ENCODE data around the gene RAPGEF6. TPM values are rescaled to one million over a fixed set of nuclear protein-coding genes. Genes with fewer than 3 reads are reported as not detected.
A peak's percentile ranks its signal among the peaks of the same experiment; 100 is the strongest.
"Not testable (repeated sequence)": the region's sequence is repeated elsewhere in the genome, so short reads cannot be mapped to it uniquely, and the experiment has no call there.

The RAPGEF6 gene
- total and polyA plus RNA-seq, 12 donors, result 1.5 to 16.3 (median 10.9) TPM

DNA sequence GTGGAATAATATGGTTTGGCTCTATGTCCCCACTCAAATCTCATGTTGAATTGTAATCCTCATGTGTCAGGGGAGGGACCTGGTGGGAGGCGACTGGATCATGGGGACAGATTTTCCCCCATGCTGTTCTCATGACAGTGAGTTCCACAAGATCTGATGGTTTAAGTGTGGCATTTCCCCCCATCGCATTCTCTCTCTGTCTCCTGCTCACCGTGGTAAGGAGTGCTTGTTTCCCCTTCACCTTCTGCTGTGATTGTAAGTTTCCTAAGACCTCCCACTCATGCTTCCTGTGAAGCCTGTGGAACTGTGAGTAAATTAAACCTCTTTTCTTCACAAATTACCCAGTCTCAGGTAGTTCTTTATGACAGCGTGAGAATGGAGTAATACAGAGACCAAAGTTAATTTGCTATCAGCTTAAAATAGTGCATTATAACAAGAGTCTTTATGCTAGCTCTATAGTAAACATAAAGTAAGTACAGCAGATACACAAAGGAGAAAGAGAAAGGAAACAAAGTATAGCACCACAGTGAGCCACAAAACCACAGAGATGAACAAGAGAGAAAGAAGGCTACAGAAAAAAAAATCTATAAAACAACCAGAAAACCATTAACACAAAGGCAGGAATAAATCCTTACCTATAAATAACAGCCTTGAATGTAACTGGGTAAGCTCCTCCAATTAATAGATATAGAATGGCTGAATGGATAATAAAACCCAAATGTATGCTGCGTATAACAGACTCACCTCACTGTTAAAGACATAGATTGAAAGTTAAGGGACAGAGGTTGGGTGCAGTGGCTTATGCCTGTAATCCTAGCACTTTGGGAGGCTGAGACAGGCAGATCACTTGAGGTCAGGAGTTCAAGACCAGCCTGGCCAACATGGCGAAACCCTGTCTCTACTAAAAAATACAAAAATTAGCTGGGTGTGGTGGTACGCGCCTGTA lies 39.7 kb downstream of the RAPGEF6 start:
- TF ChIP-seq, protein P1, sequence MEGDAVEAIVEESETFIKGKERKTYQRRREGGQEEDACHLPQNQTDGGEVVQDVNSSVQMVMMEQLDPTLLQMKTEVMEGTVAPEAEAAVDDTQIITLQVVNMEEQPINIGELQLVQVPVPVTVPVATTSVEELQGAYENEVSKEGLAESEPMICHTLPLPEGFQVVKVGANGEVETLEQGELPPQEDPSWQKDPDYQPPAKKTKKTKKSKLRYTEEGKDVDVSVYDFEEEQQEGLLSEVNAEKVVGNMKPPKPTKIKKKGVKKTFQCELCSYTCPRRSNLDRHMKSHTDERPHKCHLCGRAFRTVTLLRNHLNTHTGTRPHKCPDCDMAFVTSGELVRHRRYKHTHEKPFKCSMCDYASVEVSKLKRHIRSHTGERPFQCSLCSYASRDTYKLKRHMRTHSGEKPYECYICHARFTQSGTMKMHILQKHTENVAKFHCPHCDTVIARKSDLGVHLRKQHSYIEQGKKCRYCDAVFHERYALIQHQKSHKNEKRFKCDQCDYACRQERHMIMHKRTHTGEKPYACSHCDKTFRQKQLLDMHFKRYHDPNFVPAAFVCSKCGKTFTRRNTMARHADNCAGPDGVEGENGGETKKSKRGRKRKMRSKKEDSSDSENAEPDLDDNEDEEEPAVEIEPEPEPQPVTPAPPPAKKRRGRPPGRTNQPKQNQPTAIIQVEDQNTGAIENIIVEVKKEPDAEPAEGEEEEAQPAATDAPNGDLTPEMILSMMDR (IDR thresholded peaks at IDR 0.05), result no peak
- Histone ChIP-seq H3K4me3 (no peak overlapping the region), H3K27ac (peak overlapping the region in 1 of 10 donors; percentile 17), H3K36me3 (peaks cover 0 to 11% (median 0%) of the 10 kb centered on the region in 9 donors), H3K9me3 (no peaks in the 10 kb centered on the region), H3K4me1 (peaks cover 0 to 27% (median 13%) of the 10 kb centered on the region in 9 donors), H3K27me3 (no peaks in the 10 kb centered on the region)
- ATAC-seq, result no peak
- no peak for DNase-seq
- 91 to 92% methylated on average over 8 of the region's 8 CpGs for WGBS, 2 donors
- intact Hi-C loops (cut with DNase I), result loop anchor here in 4 of 10 donors (5.0 to 10.0 kb wide), 3 partner anchors 37 to 469 kb away; partner anchors contain the start of gene IL3 (in 1 of the 4)

DNA sequence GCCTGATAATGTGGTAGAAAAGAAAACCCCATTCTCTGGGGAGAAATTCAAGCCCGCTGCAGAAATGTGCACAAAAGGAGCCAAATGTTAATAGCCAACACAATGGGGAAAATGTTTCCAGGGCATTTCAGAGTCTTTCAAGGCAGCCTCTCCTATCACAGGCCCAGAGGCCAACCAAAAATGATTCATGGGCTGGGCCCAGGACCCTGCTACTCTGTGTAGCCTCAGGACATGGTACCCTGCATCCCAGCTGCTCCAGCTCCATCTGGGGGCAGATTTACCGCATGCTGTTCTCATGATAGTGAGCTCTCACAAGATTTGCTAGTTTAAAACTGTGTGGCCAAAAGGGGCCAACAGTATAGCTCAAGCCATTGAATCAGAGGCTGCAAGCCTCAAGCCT lies 41.1 kb downstream of the RAPGEF6 start:
- DNase-seq (no peak), ATAC-seq (no peak)
- 85 to 88% methylated on average over 2 of the region's 2 CpGs for WGBS, 2 donors
- Histone ChIP-seq H3K27me3 (no peaks in the 10 kb centered on the region), H3K36me3 (peaks cover 0 to 11% (median 0%) of the 10 kb centered on the region in 9 donors), H3K4me1 (peaks cover 0 to 31% (median 20%) of the 10 kb centered on the region in 9 donors), H3K27ac (peak overlapping the region in 1 of 10 donors; percentile 11), H3K9me3 (no peaks in the 10 kb centered on the region), H3K4me3 (no peak overlapping the region)
- TF ChIP-seq, protein P1 (IDR thresholded peaks at IDR 0.05), result no peak
- intact Hi-C loops (cut with DNase I), result loop anchor here in 4 of 10 donors (2.0 to 10.0 kb wide), 4 partner anchors 211 to 471 kb away; partner anchors contain the start of gene IL3 (in 3 of the 4)

DNA sequence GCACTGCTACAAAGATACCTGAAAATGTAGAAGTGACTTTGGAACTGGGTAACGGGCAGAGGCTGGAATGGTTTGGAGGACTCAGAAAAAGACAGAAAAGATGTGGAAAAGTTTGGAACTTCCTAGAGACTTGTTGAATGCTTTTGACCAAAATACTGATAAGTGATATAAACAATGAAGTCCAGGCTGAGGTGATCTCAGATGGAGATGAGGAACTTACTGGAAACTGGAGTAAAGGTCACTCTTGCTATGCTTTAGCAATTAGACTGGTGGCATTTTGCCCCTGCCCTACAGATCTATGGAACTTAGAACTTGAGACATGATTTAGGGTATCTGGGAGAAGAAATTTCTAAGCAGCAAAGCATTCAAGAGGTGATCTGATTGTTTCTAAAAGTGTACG lies 41.6 kb downstream of the RAPGEF6 start:
- not testable (repeated sequence) for ATAC-seq
- intact Hi-C loops (cut with DNase I), result loop anchor here in 4 of 10 donors (2.0 to 10.0 kb wide), 4 partner anchors 211 to 471 kb away; partner anchors contain the start of gene IL3 (in 3 of the 4)

GRCh38 chr5:131589510-131590348 lies 45.3 kb downstream of the RAPGEF6 start:
- peak in 6 of 8 donors; percentile 29 to 79 (median 65) for ATAC-seq
- no peak for DNase-seq
- Histone ChIP-seq H3K27ac (no peak overlapping the region), H3K27me3 (no peaks in the 10 kb centered on the region), H3K4me3 (no peak overlapping the region), H3K9me3 (no peaks in the 10 kb centered on the region), H3K4me1 (peaks cover 0 to 24% (median 20%) of the 10 kb centered on the region in 9 donors), H3K36me3 (peaks cover 0 to 11% (median 0%) of the 10 kb centered on the region in 9 donors)
- 76 to 78% methylated on average over 5 of the region's 5 CpGs for WGBS, 2 donors
- intact Hi-C loops (cut with DNase I), result loop anchor here (1.0 to 10.0 kb wide), 9 partner anchors 215 to 475 kb away; partner anchors contain the start of gene IL3 (in 6 of the 10)
- TF ChIP-seq, protein P1 (IDR thresholded peaks at IDR 0.05), result peak; percentile 77 to 95 (median 87)

More for the DNA sequence above, 41.6 kb downstream of the RAPGEF6 start:
- 66 to 70% methylated on average over 2 of the region's 2 CpGs for WGBS, 2 donors
- not testable (repeated sequence) for DNase-seq, H3K27me3 ChIP-seq, H3K9me3 ChIP-seq, H3K4me3 ChIP-seq, H3K27ac ChIP-seq
- peaks cover 0 to 31% (median 20%) of the 10 kb centered on the region in 9 donors for H3K4me1 ChIP-seq
- H3K36me3 ChIP-seq, result peaks cover 0 to 11% (median 0%) of the 10 kb centered on the region in 9 donors

Measured in heart right ventricle (tissue), 16 donors.